A549 treated with AZD9567 at 1 μM for 4 hours (cell line): Measurements from ENCODE around the gene RPS19BP1. TPM values are rescaled to one million over a fixed set of nuclear protein-coding genes. Genes with fewer than 3 reads are reported as not detected.

ENCODE experiments used
- total RNA-seq: library from RNA; stranded (reverse); fragments of 200-300 nt; extraction: Qiagen RNA extraction; gene quantifications from 5 replicates; pipeline ENCODE4 v1.2.3, GENCODE V29; 2022; ENCODE audit not compliant: insufficient read depth

The RPS19BP1 gene, protein sequence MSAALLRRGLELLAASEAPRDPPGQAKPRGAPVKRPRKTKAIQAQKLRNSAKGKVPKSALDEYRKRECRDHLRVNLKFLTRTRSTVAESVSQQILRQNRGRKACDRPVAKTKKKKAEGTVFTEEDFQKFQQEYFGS
- 70.7 to 107 TPM (median 96.5 TPM) in 5 replicates for total RNA-seq

DNA sequence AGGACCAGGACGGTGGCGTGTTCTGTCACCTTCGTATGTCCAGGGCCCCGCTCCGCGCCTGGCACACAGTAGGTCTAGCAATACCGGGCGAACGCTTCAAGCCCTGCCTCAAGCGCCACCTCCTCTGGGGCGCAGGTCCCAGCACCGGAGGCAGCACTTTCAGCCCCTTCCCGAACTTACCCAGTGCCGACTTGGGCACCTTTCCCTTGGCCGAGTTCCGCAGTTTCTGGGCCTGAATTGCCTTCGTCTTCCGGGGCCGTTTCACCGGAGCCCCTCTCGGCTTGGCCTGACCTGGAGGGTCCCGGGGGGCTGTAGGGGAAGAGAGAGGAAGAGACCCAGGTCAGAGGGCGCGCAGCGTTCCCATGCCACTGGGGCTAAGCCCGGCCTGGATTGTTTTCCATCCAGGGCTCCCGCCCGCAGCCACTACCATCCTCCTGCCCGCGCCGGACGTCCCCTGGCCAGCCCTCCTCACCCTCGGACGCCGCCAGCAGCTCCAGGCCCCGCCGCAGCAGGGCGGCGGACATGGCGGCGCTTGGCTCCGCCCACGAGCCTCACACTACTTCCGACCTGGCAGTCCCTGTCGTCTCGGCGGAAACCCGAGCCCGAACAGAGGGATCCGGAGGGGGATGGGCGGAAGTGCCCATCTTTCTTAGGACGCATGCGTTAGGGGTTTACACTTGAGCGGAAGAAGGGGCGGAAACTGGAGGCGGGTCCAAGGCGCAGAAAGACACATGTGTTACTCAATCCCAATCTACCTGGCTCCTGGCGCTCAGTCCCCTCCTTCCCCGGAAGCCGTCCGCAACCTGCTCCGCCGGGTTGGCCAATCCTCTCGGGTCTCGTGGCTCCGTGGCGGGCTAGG lies at the start of gene RPS19BP1:
Gene RPS19BP1, minus strand, starts transcription at position 534 of the 859 bp plus-strand sequence. Its CDS starts 10 bp downstream, at position 524.

DNA sequence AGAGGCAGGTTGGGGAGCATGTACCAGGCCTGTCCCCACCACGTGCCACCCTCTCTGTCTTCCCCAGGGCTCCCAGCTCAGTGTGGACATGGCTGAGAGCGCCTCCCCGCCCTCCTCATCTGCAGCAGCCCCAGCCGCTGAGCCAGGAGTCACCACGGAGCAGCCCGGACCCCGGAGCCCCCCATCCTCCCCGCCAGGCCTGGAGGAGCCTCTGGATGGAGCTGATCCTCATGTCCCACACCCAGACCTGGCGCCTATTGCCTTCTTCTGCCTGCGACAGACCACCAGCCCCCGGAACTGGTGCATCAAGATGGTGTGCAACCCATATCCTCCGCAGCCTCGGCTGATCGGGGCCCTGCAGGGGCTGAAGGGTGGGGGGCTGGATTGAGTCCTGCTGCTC lies 38.1 kb upstream of the RPS19BP1 start, which contains the start of gene CACNA1I:
Gene CACNA1I, plus strand, starts transcription at position 89 of the 400 bp plus-strand sequence. Its CDS starts 0 bp downstream, at position 89.

DNA sequence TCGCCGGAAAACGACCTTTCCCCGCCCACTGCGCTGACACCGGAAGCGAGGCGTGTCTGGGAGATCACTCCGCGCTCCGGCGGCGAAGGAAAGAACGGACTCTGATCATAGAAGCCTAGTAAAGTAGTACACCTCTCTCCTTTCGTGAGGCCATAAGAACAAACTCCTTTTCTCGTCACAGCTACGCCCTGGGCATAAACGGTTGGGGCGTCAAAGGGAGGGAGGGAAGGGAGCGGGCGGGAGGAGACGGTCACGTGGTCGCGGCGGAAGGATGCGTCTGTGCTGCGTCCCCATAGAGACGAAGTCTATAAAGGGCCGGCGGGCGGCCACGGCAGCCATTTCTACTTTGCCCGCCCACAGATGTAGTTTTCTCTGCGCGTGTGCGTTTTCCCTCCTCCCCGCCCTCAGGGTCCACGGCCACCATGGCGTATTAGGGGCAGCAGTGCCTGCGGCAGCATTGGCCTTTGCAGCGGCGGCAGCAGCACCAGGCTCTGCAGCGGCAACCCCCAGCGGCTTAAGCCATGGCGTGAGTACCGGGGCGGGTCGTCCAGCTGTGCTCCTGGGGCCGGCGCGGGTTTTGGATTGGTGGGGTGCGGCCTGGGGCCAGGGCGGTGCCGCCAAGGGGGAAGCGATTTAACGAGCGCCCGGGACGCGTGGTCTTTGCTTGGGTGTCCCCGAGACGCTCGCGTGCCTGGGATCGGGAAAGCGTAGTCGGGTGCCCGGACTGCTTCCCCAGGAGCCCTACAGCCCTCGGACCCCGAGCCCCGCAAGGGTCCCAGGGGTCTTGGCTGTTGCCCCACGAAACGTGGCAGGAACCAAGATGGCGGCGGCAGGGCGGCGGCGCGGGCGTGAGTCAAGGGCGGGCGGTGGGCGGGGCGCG lies 12.1 kb downstream of the RPS19BP1 start, which contains the start of gene ATF4:
Gene ATF4, plus strand, starts transcription at position 337 of the 880 bp plus-strand sequence. CDS start 884 bp downstream, outside the sequence.

DNA sequence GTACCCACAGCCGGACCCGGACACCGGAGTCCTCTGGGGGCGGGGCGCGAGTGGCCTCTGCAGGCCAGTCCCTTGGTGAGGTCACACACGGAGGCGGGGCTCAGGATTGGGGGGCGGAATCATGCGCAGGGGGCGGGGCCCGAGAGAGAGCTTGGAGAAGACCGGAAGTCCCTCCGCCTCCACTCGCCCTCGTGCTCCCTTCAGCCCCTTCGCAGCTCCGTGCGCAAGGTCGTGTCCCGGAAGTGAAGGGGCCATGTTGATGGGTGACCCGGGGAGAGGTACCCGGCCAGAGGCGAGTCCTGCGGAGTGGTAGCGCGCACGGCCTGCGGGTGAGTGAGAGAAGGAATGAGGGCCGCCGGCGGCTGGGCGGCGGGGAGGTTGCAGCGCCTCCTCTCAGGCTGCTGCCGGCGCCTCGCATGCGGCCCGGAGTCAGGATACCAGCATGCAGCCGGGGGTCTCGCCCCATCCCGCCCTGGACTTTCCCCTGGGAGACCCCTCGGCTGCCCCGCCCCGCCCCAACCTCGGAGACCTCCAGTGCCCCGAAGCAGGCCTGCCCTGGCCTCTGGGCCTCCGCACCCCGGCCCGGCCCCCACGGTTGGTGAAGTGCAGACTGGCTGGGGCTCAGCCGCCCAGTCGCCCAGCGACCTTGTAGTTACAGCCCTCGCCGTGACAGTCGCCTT lies 30.3 kb downstream of the RPS19BP1 start, which contains the start of gene MIEF1:
Gene MIEF1, plus strand, starts transcription at position 182 of the 680 bp plus-strand sequence. CDS start 9,005 bp downstream, outside the sequence.

Other genes starting within 250 kb of the RPS19BP1 start
- 1,743 to 2,245 TPM (median 1,807 TPM) in 5 replicates for gene RPL3, start 213.1 kb downstream of the RPS19BP1 start, total RNA-seq
- gene SYNGR1, start 182.8 kb downstream of the RPS19BP1 start, total RNA-seq, result 9.5 to 15.5 TPM (median 11.0 TPM) in 5 replicates
- gene TAB1, start 133.0 kb downstream of the RPS19BP1 start, total RNA-seq, result 8.0 to 11.7 TPM (median 10.9 TPM) in 5 replicates
- gene MGAT3, start 75.7 kb downstream of the RPS19BP1 start, total RNA-seq, result 0.22 to 0.62 TPM (median 0.46 TPM) in 4 of 5 replicates, not detected in the other
- gene MIEF1, start 30.5 kb downstream of the RPS19BP1 start, total RNA-seq, result 24.4 to 27.1 TPM (median 24.8 TPM) in 5 replicates
- 341 to 399 TPM (median 379 TPM) in 5 replicates for gene ATF4, start 12.2 kb downstream of the RPS19BP1 start, total RNA-seq
- gene CACNA1I, start 38.0 kb upstream of the RPS19BP1 start, total RNA-seq, result 0.02 to 0.05 TPM (median 0.04 TPM) in 4 of 5 replicates, not detected in the other